ENCODE data around the gene CBL.

Gene CBL

GRCh38 chr11:119350302-119350701 lies 144.2 kb downstream of the CBL start:
- TF ChIP-seq ZBTB7A (IDR thresholded peaks at IDR 0.05; ENCODE audit: low read depth): no peak
- no peak for TF ChIP-seq TEAD4 (IDR thresholded peaks at IDR 0.05)
- TF ChIP-seq CREB1 (IDR thresholded peaks at IDR 0.05; ENCODE audit: low read depth): no peak
- no peak for TF ChIP-seq YY1 (IDR thresholded peaks at IDR 0.05; ENCODE audit: low read depth)
- TF ChIP-seq TAF1 (IDR thresholded peaks at IDR 0.05; ENCODE audit: low read depth): no peak
- TF ChIP-seq, protein P1, sequence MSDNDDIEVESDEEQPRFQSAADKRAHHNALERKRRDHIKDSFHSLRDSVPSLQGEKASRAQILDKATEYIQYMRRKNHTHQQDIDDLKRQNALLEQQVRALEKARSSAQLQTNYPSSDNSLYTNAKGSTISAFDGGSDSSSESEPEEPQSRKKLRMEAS (IDR thresholded peaks at IDR 0.05): no peak
- TF ChIP-seq, protein P2, sequence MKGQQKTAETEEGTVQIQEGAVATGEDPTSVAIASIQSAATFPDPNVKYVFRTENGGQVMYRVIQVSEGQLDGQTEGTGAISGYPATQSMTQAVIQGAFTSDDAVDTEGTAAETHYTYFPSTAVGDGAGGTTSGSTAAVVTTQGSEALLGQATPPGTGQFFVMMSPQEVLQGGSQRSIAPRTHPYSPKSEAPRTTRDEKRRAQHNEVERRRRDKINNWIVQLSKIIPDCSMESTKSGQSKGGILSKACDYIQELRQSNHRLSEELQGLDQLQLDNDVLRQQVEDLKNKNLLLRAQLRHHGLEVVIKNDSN (IDR thresholded peaks at IDR 0.05): no peak

GRCh38 chr11:119351232-119351631 lies 145.1 kb downstream of the CBL start:
- no peak for TF ChIP-seq YY1 (IDR thresholded peaks at IDR 0.05; ENCODE audit: low read depth)
- no peak for TF ChIP-seq EP300 (IDR thresholded peaks at IDR 0.05; ENCODE audit: borderline replicate concordance)
- TF ChIP-seq TAF1 (IDR thresholded peaks at IDR 0.05; ENCODE audit: low read depth): no peak
- TF ChIP-seq TCF12 (IDR thresholded peaks at IDR 0.05; ENCODE audit: low read depth): no peak

DNA sequence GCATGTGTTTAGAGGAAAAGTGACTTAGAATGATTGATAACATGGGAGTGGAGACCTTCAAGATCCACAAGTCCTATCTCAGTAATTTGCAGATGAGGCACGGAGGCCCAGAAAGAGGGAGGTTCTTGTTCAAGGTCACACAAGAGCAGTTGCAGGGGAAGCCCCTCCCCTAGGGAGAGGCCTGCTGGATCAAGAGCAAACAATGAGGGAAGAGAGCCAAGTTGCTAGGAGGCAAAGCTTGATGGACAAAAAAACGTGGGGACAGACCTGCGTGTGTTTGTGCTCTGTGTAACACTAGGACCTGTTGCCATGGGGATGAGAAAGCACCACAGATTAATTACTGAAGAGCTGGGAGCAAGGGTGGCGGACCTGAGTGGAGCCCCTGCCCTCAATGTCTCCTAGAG lies 146.7 kb downstream of the CBL start:
- TF ChIP-seq, protein P2 (IDR thresholded peaks at IDR 0.05): no peak
- no peak for TF ChIP-seq CEBPB (IDR thresholded peaks at IDR 0.05)
- peak; percentile 50 for TF ChIP-seq NFIC (IDR thresholded peaks at IDR 0.05)
- TF ChIP-seq EP300 (IDR thresholded peaks at IDR 0.05; ENCODE audit: borderline replicate concordance): no peak

- TF ChIP-seq TAF1 (IDR thresholded peaks at IDR 0.05; ENCODE audit: low read depth) (no peak), NFIC (IDR thresholded peaks at IDR 0.05) (no peak), FOXM1 (IDR thresholded peaks at IDR 0.05; ENCODE audit: borderline replicate concordance, low read depth) (no peak), RAD21 (IDR thresholded peaks at IDR 0.05; ENCODE audit: low read depth) (no peak), TEAD4 (IDR thresholded peaks at IDR 0.05) (no peak)
These were observed 149.1 kb downstream of the CBL start for GRCh38 chr11:119355091-119355843.

DNA sequence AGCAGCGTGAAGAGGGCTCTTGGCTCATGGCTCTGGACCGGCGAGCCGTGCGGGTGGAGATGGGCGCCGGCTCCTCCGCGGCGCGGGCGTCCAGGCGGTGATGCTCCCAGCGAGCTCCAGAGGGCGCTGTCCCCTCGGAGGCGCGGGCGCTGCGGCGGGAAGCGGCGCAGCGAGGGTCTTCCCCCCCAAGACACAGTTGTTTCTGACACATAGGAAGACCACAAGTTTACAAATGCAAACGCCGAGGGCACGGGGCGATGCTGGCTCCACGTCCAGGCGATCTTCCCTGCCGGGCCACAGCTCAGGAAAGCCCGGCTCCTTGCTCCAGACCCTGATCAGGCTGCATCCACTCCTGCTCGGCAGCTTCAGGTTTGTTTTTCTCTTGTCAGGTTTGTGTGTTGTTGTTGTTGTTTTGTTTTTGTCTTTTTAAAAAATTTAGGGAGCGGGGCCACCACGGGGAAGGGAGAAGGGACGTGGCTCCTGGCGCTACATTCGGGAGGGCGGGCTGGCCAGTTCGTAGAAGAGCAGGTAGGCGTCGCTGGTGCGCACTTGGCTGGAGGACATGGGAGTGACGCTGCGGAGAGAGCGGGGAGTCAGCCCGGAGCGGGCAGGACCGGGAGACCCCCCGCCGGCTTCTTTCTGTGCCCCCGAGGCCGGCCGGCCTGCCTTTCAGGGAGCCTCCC lies 150.4 kb downstream of the CBL start:
- TF ChIP-seq ZBTB7A (IDR thresholded peaks at IDR 0.05; ENCODE audit: low read depth) (peak; percentile 94), CEBPB (IDR thresholded peaks at IDR 0.05) (no peak), NFIC (IDR thresholded peaks at IDR 0.05) (peak; percentile 76), TCF12 (IDR thresholded peaks at IDR 0.05; ENCODE audit: low read depth) (no peak), TEAD4 (IDR thresholded peaks at IDR 0.05) (no peak), RAD21 (IDR thresholded peaks at IDR 0.05; ENCODE audit: low read depth) (peak; percentile 86), TAF1 (IDR thresholded peaks at IDR 0.05; ENCODE audit: low read depth) (peak; percentile 26; the same call in 1 of the 2 replicates), CREB1 (IDR thresholded peaks at IDR 0.05; ENCODE audit: low read depth) (no peak), YY1 (IDR thresholded peaks at IDR 0.05; ENCODE audit: low read depth) (no peak), EP300 (IDR thresholded peaks at IDR 0.05; ENCODE audit: borderline replicate concordance) (peak; percentile 17; the same call in 1 of the 2 replicates)
- TF ChIP-seq, protein P1 (IDR thresholded peaks at IDR 0.05): peak; percentile 1; the same call in 1 of the 2 replicates
- TF ChIP-seq, protein P3, sequence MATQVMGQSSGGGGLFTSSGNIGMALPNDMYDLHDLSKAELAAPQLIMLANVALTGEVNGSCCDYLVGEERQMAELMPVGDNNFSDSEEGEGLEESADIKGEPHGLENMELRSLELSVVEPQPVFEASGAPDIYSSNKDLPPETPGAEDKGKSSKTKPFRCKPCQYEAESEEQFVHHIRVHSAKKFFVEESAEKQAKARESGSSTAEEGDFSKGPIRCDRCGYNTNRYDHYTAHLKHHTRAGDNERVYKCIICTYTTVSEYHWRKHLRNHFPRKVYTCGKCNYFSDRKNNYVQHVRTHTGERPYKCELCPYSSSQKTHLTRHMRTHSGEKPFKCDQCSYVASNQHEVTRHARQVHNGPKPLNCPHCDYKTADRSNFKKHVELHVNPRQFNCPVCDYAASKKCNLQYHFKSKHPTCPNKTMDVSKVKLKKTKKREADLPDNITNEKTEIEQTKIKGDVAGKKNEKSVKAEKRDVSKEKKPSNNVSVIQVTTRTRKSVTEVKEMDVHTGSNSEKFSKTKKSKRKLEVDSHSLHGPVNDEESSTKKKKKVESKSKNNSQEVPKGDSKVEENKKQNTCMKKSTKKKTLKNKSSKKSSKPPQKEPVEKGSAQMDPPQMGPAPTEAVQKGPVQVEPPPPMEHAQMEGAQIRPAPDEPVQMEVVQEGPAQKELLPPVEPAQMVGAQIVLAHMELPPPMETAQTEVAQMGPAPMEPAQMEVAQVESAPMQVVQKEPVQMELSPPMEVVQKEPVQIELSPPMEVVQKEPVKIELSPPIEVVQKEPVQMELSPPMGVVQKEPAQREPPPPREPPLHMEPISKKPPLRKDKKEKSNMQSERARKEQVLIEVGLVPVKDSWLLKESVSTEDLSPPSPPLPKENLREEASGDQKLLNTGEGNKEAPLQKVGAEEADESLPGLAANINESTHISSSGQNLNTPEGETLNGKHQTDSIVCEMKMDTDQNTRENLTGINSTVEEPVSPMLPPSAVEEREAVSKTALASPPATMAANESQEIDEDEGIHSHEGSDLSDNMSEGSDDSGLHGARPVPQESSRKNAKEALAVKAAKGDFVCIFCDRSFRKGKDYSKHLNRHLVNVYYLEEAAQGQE (IDR thresholded peaks at IDR 0.05; ENCODE audit: low read depth): no peak
- TF ChIP-seq, protein P2 (IDR thresholded peaks at IDR 0.05): no peak

DNA sequence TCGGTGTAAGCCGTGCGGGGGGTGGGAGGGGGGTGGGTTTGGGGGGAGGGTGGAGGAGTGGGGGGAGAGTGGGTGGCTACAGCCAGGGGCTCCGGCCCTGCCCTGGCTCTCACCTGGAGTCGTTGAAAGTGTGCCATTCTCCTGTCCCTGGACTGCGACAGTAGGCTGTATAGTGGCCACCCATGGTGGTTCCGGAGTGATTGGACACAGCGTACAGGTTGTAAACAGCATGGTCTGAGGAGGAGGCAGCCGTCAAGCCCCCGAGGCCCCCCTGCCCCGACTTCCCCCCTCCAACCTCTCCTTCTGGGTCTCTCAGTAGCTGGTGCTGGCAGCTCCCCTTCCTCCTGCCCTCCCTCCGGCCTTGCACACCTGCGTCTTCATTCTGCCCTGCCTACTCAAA lies 150.9 kb downstream of the CBL start:
- TF ChIP-seq FOXM1 (IDR thresholded peaks at IDR 0.05; ENCODE audit: borderline replicate concordance, low read depth): no peak
- no peak for TF ChIP-seq CEBPB (IDR thresholded peaks at IDR 0.05)
- TF ChIP-seq, protein P3 (IDR thresholded peaks at IDR 0.05; ENCODE audit: low read depth): no peak
- no peak for TF ChIP-seq CREB1 (IDR thresholded peaks at IDR 0.05; ENCODE audit: low read depth)
- no peak for TF ChIP-seq EP300 (IDR thresholded peaks at IDR 0.05; ENCODE audit: borderline replicate concordance)
- TF ChIP-seq EGR1 (IDR thresholded peaks at IDR 0.05): no peak
- TF ChIP-seq TAF1 (IDR thresholded peaks at IDR 0.05; ENCODE audit: low read depth): no peak
- TF ChIP-seq TCF12 (IDR thresholded peaks at IDR 0.05; ENCODE audit: low read depth): no peak
- TF ChIP-seq ZBTB7A (IDR thresholded peaks at IDR 0.05; ENCODE audit: low read depth): no peak
- TF ChIP-seq RAD21 (IDR thresholded peaks at IDR 0.05; ENCODE audit: low read depth): no peak
- no peak for TF ChIP-seq YY1 (IDR thresholded peaks at IDR 0.05; ENCODE audit: low read depth)
- TF ChIP-seq, protein P2 (IDR thresholded peaks at IDR 0.05): no peak
- no peak for TF ChIP-seq NFIC (IDR thresholded peaks at IDR 0.05)
- TF ChIP-seq TEAD4 (IDR thresholded peaks at IDR 0.05): no peak
- TF ChIP-seq, protein P1 (IDR thresholded peaks at IDR 0.05): no peak

Data from Ishikawa (cell line).